Activated gamma-delta T cell treated with anti-CD3 and anti-CD28 coated beads, Interleukin-2, amount 50 U/mL, for 16 hours (primary cell): ENCODE results near the gene SPCS1.

Experiments
- DNase-seq: peaks from one replicate; pipeline ENCODE4 v3.0.0-alpha.2; 2020; ENCODE audit warnings: low read depth

The SPCS1 gene

GRCh38 chr3:52733256-52733891 lies 27.5 kb downstream of the SPCS1 start:
- no peak for DNase-seq

DNA sequence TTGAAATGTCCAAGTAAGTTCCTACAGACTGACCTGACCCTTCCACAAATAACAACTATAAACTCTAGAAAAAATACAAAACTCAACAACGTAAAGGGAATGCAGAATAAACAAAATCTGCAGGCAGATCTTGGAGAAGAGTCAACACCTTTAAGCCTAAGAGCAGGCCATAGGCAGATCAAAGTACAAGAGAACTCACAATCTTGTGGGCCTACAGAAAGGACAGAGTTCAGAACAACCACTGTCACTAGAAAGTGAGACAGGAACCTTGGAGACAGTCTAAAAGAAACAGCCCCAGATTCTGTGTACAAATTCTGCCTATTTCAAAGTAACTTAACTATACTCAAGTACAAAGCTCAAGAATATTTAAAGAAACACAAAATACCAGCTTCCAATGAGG lies 33.8 kb downstream of the SPCS1 start:
- DNase-seq: no peak

- no peak for DNase-seq
Measured at GRCh38 chr3:52742418-52743041, 36.6 kb downstream of the SPCS1 start.

- DNase-seq: no peak
Measured at GRCh38 chr3:52743152-52743551, 37.2 kb downstream of the SPCS1 start.

DNA sequence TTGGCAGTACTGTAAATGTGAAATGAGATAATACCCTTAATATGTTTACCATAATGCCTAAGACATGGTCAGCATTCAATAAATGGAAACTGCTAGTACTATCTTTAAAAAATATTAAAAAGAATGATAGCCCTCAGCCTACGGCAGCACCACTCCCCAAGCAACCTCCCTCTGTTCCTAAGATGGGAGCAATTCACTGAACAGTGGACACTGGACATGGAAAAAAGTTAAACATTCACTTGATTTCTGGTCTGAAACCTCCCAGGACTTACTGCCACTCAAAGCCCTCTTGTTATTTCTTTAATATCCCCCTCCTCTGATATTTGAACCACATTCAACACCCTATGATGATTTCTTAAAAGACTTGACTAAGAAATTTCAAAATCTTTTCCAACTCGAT lies 37.8 kb downstream of the SPCS1 start:
- no peak for DNase-seq

GRCh38 chr3:52752045-52752660 lies 46.2 kb downstream of the SPCS1 start:
- DNase-seq: no peak

GRCh38 chr3:52754373-52754772 lies 48.5 kb downstream of the SPCS1 start:
- no peak for DNase-seq

DNA sequence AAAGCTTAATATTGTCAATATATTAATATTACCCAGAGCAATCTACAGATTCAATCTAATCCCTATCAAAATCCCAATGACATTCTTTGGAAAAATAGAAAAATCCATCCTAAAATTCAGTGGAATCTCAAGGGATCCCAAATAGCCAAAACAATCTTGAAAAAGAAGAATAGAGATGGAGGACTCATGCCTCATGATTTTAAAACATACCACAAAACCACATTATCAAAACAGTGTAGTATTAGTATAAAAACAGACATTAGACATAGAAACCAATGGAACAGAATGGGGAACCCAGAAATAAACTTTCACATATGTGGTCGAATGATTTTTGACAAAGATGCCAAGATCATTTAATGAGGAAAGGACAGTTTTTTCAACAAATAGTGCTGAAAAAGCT lies 50.2 kb downstream of the SPCS1 start:
- no peak for DNase-seq
